HuH-7.5 (cell line): Measurements from ENCODE around the gene ASB12.
"Not testable (repeated sequence)": the region's sequence is repeated elsewhere in the genome, so short reads cannot be mapped to it uniquely, and the experiment has no call there.

Experiments
- DNase-seq: peaks from one replicate; pipeline ENCODE4 v3.0.0; 2011; ENCODE audit warnings: low spot score

Gene ASB12

DNA sequence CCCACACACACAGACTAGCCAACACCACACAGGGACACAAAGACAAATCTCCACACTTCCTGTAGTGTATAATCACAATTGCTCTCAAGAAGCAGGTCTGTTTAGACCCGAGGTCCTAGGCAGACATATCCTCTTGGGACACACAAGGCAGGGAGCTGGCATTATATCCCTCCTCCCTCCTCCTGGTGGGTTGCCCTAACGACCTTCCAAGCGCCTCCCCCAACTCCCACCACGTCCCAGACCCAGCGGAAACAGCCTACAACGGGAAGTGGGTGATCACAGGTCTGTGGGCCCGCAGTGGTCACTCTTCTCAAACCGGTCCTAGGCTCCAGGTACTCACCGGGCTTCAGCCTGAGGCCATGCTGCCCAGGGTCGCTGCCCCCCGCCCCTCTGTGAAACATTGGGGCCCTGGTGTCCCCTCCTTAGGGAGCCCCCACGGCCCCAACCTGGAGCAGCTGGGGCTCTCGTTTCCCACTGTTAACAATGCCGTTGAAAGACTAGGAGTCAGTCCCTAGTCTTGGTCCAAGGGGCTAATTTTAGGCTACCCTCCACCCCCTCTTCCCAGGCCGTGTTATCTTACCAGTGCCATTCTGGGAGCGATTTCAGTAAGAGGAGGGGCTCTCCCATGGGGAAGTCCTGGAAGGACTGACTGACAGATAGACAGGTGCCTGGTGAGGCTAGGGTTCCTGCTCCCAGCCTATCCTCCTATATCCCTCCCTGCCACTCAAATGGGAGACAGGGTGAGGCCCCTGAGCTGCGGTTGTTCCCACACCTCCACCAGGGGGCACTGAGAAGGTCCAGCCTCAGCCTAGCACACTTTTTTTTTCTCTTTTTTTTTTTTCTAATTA, at the start of gene ASB12:
Gene ASB12, minus strand, starts transcription at position 485 of the 848 bp plus-strand sequence. CDS start 4,957 bp downstream, outside the sequence.
- DNase-seq, result no peak

- no peak for DNase-seq
Observed at GRCh38 chrX:64265265-64265664, 34.9 kb upstream of the ASB12 start.

DNA sequence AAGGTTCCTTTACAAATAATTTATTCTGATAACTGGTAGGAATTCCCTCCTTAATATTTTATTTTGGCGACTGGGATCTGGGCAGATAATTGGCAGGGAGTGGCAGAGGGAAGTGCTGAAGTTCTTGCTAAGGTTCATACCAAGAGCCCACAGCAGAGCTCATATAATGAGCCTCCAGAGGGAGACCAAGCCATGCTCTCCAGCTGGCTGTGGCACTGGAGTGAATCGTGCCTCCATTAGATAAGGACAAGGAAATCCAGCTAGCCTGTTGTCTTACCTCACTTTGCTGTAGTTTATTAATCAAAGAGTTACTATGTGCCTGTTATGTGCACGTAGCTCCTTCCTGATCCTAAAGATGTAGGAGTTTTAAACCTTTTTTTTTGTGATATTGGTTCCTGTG, 1.3 kb downstream of the ASB12 start:
- DNase-seq, result no peak

DNA sequence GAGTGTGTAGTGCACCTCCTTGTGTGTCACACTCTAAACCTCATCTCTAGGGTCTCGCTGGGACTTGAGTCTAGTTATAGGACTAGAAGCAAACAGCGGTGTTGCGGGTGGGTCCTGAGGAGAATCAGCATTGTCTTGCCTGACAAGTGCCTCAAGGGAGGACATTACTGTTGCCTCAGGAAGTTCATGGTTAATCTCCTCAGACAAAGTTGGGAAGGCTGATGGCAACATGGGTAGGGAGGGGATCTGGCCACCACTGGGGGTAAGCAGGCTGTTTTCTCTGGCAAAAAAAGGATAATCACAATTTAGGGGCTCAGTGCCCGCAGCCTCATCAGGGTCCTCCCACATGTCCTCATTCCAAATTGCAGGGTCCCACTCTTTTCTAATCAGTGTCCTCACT, 12.4 kb downstream of the ASB12 start:
- no peak for DNase-seq

- not testable (repeated sequence) for DNase-seq
Observed at GRCh38 chrX:64213989-64214388, 16.4 kb downstream of the ASB12 start.

DNA sequence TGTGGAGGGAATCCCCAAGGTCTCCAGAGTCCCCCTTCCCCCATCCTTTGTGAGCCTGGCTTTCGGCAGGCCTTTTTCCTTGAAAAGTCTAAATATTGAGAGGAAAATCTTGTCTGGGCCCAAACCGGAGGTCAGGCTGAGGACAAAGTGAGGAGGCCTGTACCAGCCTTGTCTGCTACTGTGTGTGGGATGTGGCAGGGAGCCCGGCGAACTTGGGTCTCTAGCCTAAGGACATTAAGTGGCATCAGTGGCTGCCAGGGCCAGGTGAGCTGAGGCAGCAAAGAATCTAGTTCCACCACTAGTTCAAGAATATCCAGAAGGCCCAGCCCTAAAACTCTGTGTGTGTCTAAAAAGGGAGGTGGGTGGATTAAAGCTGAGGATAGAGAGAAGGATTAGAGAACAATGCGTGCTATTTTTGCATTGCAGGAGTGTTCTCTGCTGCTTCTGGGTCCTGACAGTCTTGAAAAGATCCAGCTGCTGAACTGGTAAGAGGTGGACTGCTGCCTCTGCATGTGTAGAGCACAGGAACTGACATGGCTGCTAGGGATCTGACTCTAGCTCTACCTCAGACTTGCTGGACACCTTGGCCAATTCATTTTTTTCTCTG, 23.7 kb downstream of the ASB12 start:
- DNase-seq, result no peak

DNA sequence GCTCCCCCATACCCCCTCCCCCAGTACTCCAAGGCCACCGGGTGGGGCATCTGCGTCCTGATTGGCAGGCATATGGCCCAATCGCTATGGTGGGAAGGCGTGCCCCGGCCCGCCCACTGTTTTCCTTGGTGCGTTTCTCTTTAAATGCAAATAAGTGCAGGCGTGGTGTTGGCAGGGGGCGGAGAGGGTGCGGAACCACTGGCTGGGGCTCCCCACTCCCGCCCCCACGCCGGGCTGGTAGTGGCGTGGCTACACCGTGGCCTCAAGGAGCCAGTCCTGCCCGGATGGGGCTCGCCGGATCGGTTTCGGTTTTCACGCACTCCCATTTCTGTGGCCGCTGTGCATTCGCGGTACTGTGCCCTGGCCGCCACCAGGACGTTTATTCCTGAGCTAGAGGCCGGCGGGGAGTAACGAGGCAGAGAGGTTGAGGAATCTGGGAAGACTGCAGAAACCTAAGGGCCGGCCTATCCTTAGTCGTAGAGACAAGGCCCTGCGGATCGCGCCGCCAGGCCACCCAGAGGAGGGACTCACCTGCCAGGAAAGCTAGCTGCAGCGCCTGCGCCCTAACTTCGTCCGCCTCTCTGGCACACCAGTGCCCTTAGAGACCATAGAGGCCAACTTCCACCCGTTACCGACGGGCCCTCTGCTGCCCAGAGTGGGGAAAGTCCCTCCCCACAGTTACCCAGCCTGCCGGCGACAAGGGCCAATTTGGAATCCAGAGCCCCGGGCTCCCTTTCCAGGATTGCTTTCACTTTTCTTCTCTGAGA, 24.5 kb downstream of the ASB12 start:
- DNase-seq, result no peak

- DNase-seq, result no peak
Observed at GRCh38 chrX:64205441-64205734, 25.0 kb downstream of the ASB12 start, which contains the start of gene AMER1. AMER1 (minus strand) TSS chrX:64205708; CDS start chrX:64193286, 12,422 bp downstream.

DNA sequence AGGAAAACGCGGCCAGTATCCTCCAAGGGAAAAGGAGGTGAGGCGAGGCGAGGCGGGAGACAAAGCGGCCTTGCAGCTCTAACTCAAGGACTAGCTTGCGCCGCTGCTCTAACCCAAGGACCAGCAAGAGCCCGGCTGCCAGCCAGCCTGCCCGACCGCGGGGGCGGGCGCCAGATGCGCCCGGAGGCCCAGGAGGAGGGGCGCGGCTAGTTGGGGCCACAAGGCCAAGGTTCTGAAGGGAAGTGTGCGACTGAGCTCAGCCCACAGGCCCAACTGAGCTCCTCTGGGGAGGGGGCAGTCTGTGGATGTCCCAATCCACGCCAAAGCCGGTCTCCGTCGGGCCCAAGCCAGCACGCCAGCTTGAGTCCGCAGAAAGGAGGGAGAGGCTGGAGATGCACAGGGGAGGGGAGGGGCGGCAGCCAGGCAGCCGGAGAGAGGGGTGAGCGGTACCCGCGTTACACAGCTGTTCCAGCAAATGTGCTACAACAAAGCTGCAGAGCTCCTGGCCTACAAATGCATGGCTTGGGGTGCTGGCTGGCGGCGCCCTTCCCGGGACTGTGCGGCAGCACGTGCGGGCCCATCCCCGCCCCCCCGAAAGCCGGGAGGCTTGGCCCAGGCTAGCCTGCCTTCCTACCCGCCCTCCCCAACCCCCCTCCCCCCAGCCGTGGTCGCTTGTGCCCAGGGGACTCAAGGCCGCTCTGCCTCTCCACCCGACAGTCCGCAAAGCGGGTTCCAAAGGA, 25.5 kb downstream of the ASB12 start:
- DNase-seq, result no peak

GRCh38 chrX:64204252-64204651, 26.2 kb downstream of the ASB12 start:
- no peak for DNase-seq

GRCh38 chrX:64202808-64203325, 27.5 kb downstream of the ASB12 start:
- no peak for DNase-seq

- DNase-seq, result no peak
Observed at GRCh38 chrX:64198036-64198435, 32.4 kb downstream of the ASB12 start.

DNA sequence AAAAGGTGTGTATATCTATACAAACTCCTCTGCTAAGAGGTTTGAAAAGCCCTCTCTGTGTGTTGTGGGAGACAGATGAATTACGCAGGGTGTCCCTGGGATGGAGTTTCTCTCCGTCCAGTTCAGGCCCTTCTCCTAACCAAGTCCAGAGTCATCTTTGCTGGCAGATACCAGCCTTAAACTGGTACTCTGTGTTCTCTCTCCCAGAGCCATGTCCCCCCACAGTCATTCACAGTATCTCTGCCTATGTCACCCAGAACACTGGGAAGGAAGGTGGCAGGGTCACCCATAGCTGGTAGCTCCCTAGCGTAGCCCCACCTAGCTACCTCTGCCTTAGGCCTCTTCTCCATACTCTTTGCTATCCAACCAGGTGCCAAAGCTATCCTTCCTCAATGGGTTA, 33.8 kb downstream of the ASB12 start:
- DNase-seq, result no peak

DNA sequence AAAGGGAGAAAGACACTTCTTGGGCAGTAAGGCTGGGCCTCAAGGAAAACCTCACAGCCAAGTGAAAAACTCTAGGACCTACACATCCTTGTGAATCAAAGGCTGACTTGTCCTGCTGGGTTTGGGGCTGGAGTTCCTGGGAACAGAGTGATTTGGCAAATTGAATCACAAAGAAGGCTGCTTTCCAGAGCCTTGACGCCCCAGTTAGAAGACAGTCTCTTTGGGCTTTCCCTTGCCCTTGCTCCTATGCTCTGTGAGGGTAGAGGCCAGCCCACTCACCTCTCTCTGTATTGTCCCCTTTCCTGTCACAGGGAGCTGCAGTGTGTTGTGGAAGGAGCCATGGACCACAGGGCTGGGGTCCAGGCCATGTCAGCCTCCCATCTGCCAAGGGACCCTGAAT, 34.5 kb downstream of the ASB12 start:
- DNase-seq, result no peak

DNA sequence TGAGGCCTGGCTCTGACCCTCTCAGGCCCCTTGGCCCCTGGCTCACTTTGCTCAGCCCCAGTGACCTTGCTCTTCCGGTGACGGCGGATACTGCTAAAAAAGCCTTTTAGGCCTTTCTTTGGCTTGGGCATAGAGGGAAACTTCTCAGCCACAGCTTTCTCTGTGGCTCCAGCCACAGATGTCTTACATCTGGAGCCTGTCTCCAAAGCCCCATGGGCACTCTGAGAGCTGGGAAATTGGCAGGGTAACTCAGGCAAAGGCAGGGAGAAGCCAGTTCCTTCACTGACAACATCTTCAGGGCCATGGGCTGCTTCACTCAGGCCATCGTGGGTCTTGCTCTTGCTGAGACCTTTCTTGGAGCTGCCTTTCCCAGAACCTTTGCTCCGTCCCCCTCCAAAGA, 37.7 kb downstream of the ASB12 start:
- DNase-seq, result no peak

DNA sequence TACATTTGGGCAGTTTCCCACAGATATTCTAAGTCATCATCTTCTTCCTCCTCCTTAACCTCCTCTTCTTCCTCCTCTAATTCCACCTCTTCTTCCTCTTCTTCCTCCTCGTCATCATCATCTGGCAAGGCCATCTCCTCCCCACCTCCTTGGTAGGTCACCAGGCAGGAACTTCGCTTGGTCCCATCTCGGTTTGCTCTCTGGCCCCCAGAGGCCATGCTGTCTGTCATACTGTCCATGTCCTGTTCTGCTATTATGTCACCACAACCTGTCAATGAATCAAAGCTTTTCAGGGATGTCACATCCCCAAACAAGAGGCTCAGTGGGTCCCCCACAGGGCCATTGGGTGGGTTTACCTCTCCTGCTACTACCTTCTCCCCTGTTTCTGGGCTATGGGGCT, 38.4 kb downstream of the ASB12 start:
- DNase-seq, result no peak

- no peak for DNase-seq
Observed at GRCh38 chrX:64191281-64192010, 39.0 kb downstream of the ASB12 start.

GRCh38 chrX:64190136-64190740, 40.2 kb downstream of the ASB12 start:
- DNase-seq, result no peak

DNA sequence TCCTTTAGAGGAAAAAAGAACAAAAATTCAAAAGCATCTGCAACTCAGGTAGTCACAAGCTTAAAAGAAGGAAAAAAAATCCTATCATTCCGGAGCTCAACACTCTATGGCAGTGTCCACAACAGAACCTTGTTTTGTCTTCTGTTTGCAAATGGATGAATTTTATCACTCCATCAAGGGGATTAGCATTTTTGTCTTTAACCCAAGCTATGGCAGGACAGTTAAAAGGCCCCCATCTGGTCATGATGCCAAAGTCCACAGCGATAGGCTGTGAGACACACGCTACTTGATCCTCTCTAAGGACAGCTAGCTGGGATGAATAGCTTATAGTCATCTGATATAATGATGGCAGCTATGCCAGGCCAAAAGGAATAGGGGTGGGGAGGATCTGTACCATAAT, 41.5 kb downstream of the ASB12 start:
- no peak for DNase-seq

- DNase-seq, result no peak
Observed at GRCh38 chrX:64187762-64188150, 42.7 kb downstream of the ASB12 start.
